ENCODE measurements around the gene MACROD1. TPM values are rescaled to one million over a fixed set of nuclear protein-coding genes. Genes with fewer than 3 reads are reported as not detected.

MACROD1 gene
- total and polyA plus RNA-seq, 2 experiments from 2014 or later: 21.2 to 403 TPM

- 81 to 85% methylated on average over 9 to 16 of the region's 16 CpGs for WGBS, 2 experiments (ENCODE audit: low coverage in 1 of 2, low lambda C conversion rate in 2 of 2, missing lambda C conversion rate in 2 of 2)
- no peak for TF ChIP-seq EZH2 (IDR thresholded peaks at IDR 0.05; ENCODE audit: insufficient read depth, poor library complexity, severe bottlenecking)
- Histone ChIP-seq H2AFZ (no peak overlapping the region), H3K9ac (no peak overlapping the region), H3F3A (ENCODE audit: insufficient read depth) (no peaks in the 10 kb centered on the region), H3K36me3 (ENCODE audit: low read depth) (no peaks in the 10 kb centered on the region), H3K27me3 (replicated peaks; ENCODE audit: insufficient read depth) (peaks cover 12% of the 10 kb centered on the region), H4K20me1 (ENCODE audit: insufficient read depth) (no peaks in the 10 kb centered on the region), H3K79me2 (ENCODE audit: insufficient read depth) (no peaks in the 10 kb centered on the region), H3K4me3 (no peak overlapping the region), H3K9me3 (ENCODE audit: low read depth) (no peaks in the 10 kb centered on the region), H3K27ac (no peak overlapping the region), H3K4me2 (ENCODE audit: unreplicated experiment) (no peak overlapping the region), H3K4me1 (ENCODE audit: insufficient read depth) (no peaks in the 10 kb centered on the region), H3K9me2 (ENCODE audit: insufficient read depth) (no peaks in the 10 kb centered on the region)
- no peak for DNase-seq
- in situ Hi-C loops (cut with MboI): no loop called here
Measured at GRCh38 chr11:64039012-64039665, 126.8 kb downstream of the MACROD1 start.

- Histone ChIP-seq H3K4me2 (ENCODE audit: unreplicated experiment) (no peak overlapping the region), H3K27me3 (replicated peaks; ENCODE audit: insufficient read depth) (peaks cover 16% of the 10 kb centered on the region), H2AFZ (no peak overlapping the region), H4K20me1 (ENCODE audit: insufficient read depth) (no peaks in the 10 kb centered on the region), H3K27ac (no peak overlapping the region), H3K36me3 (ENCODE audit: low read depth) (no peaks in the 10 kb centered on the region), H3K9ac (no peak overlapping the region), H3K4me3 (no peak overlapping the region), H3K79me2 (ENCODE audit: insufficient read depth) (no peaks in the 10 kb centered on the region), H3K9me3 (ENCODE audit: low read depth) (no peaks in the 10 kb centered on the region), H3F3A (ENCODE audit: insufficient read depth) (no peaks in the 10 kb centered on the region), H3K4me1 (ENCODE audit: insufficient read depth) (no peaks in the 10 kb centered on the region), H3K9me2 (ENCODE audit: insufficient read depth) (no peaks in the 10 kb centered on the region)
- no peak for DNase-seq
- WGBS, 2 experiments (ENCODE audit: low coverage in 1 of 2, low lambda C conversion rate in 2 of 2, missing lambda C conversion rate in 2 of 2): 88 to 96% methylated on average over 4 of the region's 4 CpGs
- in situ Hi-C loops (cut with MboI): no loop called here
- TF ChIP-seq EZH2phosphoT487 (IDR thresholded peaks at IDR 0.05; ENCODE audit: insufficient read depth, low read depth): no peak
- TF ChIP-seq EZH2 (IDR thresholded peaks at IDR 0.05; ENCODE audit: insufficient read depth, poor library complexity, severe bottlenecking): no peak
Measured at GRCh38 chr11:64038500-64038899, 127.4 kb downstream of the MACROD1 start.

GRCh38 chr11:64037027-64037634, 128.8 kb downstream of the MACROD1 start:
- H3K27ac ChIP-seq: no peak overlapping the region
- H3K9ac ChIP-seq: no peak overlapping the region
- H3K9me2 ChIP-seq (ENCODE audit: insufficient read depth): no peaks in the 10 kb centered on the region
- no peaks in the 10 kb centered on the region for H3F3A ChIP-seq (ENCODE audit: insufficient read depth)
- H4K20me1 ChIP-seq (ENCODE audit: insufficient read depth): no peaks in the 10 kb centered on the region
- WGBS, 2 experiments (ENCODE audit: low coverage in 1 of 2, low lambda C conversion rate in 2 of 2, missing lambda C conversion rate in 2 of 2): 58 to 63% methylated on average over 23 of the region's 23 CpGs
- H3K4me3 ChIP-seq: no peak overlapping the region
- H3K36me3 ChIP-seq (ENCODE audit: low read depth): no peaks in the 10 kb centered on the region
- TF ChIP-seq EZH2 (IDR thresholded peaks at IDR 0.05; ENCODE audit: insufficient read depth, poor library complexity, severe bottlenecking) (no peak), EZH2phosphoT487 (IDR thresholded peaks at IDR 0.05; ENCODE audit: insufficient read depth, low read depth) (no peak)
- H3K4me1 ChIP-seq (ENCODE audit: insufficient read depth): no peaks in the 10 kb centered on the region
- H3K4me2 ChIP-seq (ENCODE audit: unreplicated experiment): no peak overlapping the region
- no peak for DNase-seq
- no peaks in the 10 kb centered on the region for H3K9me3 ChIP-seq (ENCODE audit: low read depth)
- in situ Hi-C loops (cut with MboI): no loop called here
- H3K79me2 ChIP-seq (ENCODE audit: insufficient read depth): no peaks in the 10 kb centered on the region
- H2AFZ ChIP-seq: no peak overlapping the region
- peaks cover 16% of the 10 kb centered on the region for H3K27me3 ChIP-seq (replicated peaks; ENCODE audit: insufficient read depth)

GRCh38 chr11:64036087-64037026, 129.6 kb downstream of the MACROD1 start:
- no peaks in the 10 kb centered on the region for H3K9me3 ChIP-seq (ENCODE audit: low read depth)

More at GRCh38 chr11:64036087-64037026, 129.6 kb downstream of the MACROD1 start:
- H3K4me3 ChIP-seq: peak overlapping the region; percentile 69
- H3F3A ChIP-seq (ENCODE audit: insufficient read depth): no peaks in the 10 kb centered on the region
- no peaks in the 10 kb centered on the region for H4K20me1 ChIP-seq (ENCODE audit: insufficient read depth)
- no peaks in the 10 kb centered on the region for H3K36me3 ChIP-seq (ENCODE audit: low read depth)
- no peaks in the 10 kb centered on the region for H3K79me2 ChIP-seq (ENCODE audit: insufficient read depth)
- in situ Hi-C loops (cut with MboI): no loop called here
- H3K9ac ChIP-seq: no peak overlapping the region
- TF ChIP-seq EZH2phosphoT487 (IDR thresholded peaks at IDR 0.05; ENCODE audit: insufficient read depth, low read depth) (no peak), EZH2 (IDR thresholded peaks at IDR 0.05; ENCODE audit: insufficient read depth, poor library complexity, severe bottlenecking) (peak; percentile 89)
- H3K9me2 ChIP-seq (ENCODE audit: insufficient read depth): no peaks in the 10 kb centered on the region
- no peak overlapping the region for H3K27ac ChIP-seq
- H2AFZ ChIP-seq: 0 out of 2 replicates have a peak overlapping the region, but pooled peaks have one; percentile 50
- H3K4me1 ChIP-seq (ENCODE audit: insufficient read depth): no peaks in the 10 kb centered on the region
- DNase-seq: peak; percentile 76
- WGBS, 2 experiments (ENCODE audit: low coverage in 1 of 2, low lambda C conversion rate in 2 of 2, missing lambda C conversion rate in 2 of 2): 4 to 5% methylated on average over 48 to 50 of the region's 85 CpGs
- H3K27me3 ChIP-seq (replicated peaks; ENCODE audit: insufficient read depth): peaks cover 16% of the 10 kb centered on the region
- peak overlapping the region; percentile 80 for H3K4me2 ChIP-seq (ENCODE audit: unreplicated experiment)

Data from GM23248 (cell line).